ENCODE data around the gene RSPH9.

The RSPH9 gene

GRCh38 chr6:43644940-43645612, at the start of gene RSPH9:
RSPH9 (plus strand) TSS chr6:43645036; CDS start chr6:43645099, 63 bp downstream.
- DNase-seq = no peak

- no peak for DNase-seq
Observed at GRCh38 chr6:43600595-43600994, 44.2 kb upstream of the RSPH9 start.

GRCh38 chr6:43604174-43604573, 40.7 kb upstream of the RSPH9 start:
- peak in 1 of 2 experiments; percentile 50 for DNase-seq

GRCh38 chr6:43606019-43606418, 38.8 kb upstream of the RSPH9 start:
- no peak for DNase-seq

- peak; percentile 71 to 83 for DNase-seq
Observed at GRCh38 chr6:43608310-43608763, 36.5 kb upstream of the RSPH9 start.

- DNase-seq = no peak
Observed at GRCh38 chr6:43608807-43609206, 36.0 kb upstream of the RSPH9 start.

GRCh38 chr6:43609402-43609801, 35.4 kb upstream of the RSPH9 start:
- no peak for DNase-seq

- no peak for DNase-seq
Observed at GRCh38 chr6:43610431-43610830, 34.4 kb upstream of the RSPH9 start.

- no peak for DNase-seq
Observed at GRCh38 chr6:43613721-43614395, 31.0 kb upstream of the RSPH9 start.

GRCh38 chr6:43614396-43614730, 30.5 kb upstream of the RSPH9 start:
- DNase-seq = no peak

GRCh38 chr6:43616725-43617472, 27.9 kb upstream of the RSPH9 start:
- no peak for DNase-seq

GRCh38 chr6:43621078-43621835, 23.6 kb upstream of the RSPH9 start:
- DNase-seq = no peak

- DNase-seq = no peak
Observed at GRCh38 chr6:43621836-43622180, 23.0 kb upstream of the RSPH9 start.

GRCh38 chr6:43622541-43622940, 22.3 kb upstream of the RSPH9 start:
- no peak for DNase-seq

- DNase-seq = no peak
Observed at GRCh38 chr6:43623880-43624785, 20.7 kb upstream of the RSPH9 start.

GRCh38 chr6:43624786-43625288, 20.0 kb upstream of the RSPH9 start:
- no peak for DNase-seq

- no peak for DNase-seq
Observed at GRCh38 chr6:43625393-43625992, 19.3 kb upstream of the RSPH9 start.

GRCh38 chr6:43627008-43627825, 17.6 kb upstream of the RSPH9 start:
- DNase-seq = peak in 1 of 2 experiments; percentile 35

GRCh38 chr6:43628393-43629103, 16.3 kb upstream of the RSPH9 start:
- peak; percentile 18 to 49 for DNase-seq

- peak; percentile 99 for DNase-seq
Observed at GRCh38 chr6:43629104-43629504, 15.7 kb upstream of the RSPH9 start, which contains the start of gene GTPBP2. GTPBP2 (minus strand) TSS chr6:43629264; CDS start chr6:43629162, 102 bp downstream.

Data from NCI-H446 (cell line).